NOMO-1 (cell line): ENCODE results near the gene BANP.
"Not testable (repeated sequence)": the region's sequence is repeated elsewhere in the genome, so short reads cannot be mapped to it uniquely, and the experiment has no call there.

ENCODE experiments used
- DNase-seq, 2 experiments: peaks; one replicate each; lab custom pipeline; 2025; ENCODE audit not compliant: unreplicated experiment in 2 of 2; lab: John Stamatoyannopoulos, UW

The BANP gene, protein sequence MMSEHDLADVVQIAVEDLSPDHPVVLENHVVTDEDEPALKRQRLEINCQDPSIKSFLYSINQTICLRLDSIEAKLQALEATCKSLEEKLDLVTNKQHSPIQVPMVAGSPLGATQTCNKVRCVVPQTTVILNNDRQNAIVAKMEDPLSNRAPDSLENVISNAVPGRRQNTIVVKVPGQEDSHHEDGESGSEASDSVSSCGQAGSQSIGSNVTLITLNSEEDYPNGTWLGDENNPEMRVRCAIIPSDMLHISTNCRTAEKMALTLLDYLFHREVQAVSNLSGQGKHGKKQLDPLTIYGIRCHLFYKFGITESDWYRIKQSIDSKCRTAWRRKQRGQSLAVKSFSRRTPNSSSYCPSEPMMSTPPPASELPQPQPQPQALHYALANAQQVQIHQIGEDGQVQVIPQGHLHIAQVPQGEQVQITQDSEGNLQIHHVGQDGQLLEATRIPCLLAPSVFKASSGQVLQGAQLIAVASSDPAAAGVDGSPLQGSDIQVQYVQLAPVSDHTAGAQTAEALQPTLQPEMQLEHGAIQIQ

DNA sequence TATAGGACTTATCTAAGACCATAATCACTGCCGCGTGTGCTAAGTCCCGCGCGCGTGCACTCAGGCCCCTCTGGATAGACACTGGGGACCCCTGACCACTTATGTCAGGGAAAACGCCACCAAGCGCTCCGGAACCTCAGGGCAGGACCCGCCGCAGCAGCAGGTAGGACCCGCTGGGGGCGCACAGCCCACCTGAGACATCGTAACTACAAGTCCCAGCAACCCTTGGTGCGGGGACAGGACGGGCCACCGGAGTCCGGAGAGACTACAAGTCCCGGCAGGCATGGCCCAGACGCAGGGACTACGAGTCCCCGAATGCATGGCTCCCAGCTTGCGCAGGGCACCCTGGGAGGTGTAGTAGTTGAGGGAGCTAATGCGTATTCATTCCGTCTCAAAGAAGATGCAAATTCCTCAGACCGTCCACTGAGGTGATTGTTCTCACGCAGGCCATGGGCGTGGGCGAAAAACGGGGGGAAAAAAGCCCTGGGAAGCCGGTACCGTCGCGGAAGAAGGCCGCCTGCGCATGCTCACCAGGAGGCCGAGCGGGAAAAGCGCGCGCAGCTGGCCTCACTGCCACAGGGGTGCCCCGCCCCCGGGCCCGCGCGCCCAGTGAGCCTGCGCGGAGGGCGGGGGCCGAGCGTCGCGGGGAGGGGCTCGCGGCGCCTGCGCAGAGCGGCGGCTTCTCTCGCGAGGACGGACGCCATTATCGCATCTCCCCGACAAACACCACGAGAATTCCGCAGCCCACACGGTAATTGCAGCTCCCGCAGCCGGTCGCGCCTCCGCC, at the start of gene BANP:
Gene BANP, plus strand, starts transcription at position 670 of the 787 bp plus-strand sequence. CDS start 23,682 bp downstream, outside the sequence.
- DNase-seq: peak; percentile 95 to 97

DNA sequence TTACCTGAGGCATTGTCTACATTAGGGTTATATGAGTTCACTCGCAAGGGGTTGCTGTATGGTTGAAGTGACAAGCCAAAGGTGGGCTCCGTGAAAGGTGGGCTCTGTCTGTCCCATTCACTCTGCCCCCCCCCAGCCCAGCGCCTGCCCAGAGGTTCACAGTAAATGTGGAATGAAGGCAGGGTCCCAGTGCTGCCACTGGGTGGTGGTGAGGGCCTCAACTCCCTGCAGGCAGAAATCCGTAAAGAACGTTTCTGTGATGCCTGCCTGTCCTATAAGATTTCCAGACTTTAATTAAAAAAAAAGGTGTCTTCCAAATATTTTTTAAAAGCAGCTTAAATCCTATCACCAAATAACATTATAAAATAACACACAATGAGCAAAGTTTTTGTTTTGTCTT, 46.3 kb upstream of the BANP start:
- not testable (repeated sequence) for DNase-seq

DNA sequence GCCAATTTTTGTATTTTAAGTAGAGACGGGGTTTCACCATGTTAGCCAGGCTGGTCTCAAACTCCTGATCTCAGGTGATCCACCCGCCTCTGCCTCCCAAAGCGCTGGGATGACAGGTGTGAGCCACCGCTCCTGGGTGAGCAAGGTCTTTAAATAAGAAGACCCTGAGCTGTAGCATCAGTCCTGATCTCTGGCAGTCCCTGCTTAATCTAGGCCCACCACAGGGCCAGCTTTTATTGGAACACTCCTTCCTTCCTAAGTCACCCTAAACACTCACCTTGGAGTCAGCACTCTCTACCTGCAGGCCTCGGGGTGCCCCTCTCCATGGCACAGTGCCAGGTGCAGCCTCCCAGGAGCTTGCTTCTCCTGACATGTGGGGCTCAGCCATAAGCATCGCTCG, 45.7 kb upstream of the BANP start:
- not testable (repeated sequence) for DNase-seq

DNA sequence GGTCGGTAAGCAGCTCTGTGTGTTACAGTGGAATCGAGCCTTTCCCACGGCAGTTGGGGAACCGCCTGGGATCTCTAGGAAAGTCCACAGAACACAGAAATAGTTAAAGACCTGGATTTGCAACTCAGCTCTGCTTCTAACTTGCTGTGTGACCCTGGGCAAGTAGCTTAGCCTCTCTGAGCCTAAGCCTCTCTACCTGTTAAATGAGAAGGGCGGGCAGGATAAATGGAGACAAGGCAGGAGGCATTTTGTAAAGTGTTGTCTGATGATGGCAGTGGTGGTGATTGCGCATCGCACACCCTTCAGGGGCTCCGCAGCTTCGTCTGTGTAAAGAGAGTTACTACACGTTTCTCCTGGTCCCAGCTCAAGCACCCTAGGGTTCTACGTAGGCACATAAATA, 43.1 kb upstream of the BANP start:
- DNase-seq: not testable (repeated sequence)

DNA sequence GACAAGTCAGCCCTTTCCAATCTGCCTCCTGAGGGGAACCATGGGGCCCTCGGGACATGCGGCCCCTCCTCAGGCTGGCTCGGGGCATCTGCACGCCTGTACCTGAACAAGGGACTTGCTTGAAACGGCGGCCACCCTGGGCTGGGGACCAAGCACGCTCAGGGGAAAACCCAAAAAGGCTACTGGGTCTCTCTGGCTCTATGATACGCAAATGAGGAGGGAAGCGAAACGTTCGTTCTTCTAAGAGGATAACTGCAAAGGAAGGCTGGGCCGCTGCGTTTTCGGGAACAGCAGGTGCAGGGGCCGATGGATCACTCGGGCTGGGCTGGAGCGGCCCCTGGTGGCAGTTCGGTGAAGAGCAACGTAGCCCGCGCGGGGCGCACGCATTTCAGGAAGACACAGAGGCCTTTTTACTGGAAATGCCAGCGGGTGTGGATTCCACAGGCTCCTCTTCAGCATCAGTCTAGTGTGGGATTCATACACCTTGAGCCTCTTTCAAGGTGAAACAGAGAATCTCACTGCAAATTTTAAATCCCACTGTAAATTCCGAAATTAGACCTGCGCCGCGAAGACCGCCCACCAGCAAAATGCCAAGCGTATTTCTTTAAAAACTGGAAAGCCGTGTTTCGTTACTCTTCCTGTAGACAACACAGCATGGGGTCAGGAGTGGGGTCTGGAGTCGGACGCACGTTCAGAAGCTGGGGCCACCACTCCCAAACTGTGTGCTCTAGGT, 41.9 kb upstream of the BANP start:
- peak; percentile 42 to 65 for DNase-seq

DNA sequence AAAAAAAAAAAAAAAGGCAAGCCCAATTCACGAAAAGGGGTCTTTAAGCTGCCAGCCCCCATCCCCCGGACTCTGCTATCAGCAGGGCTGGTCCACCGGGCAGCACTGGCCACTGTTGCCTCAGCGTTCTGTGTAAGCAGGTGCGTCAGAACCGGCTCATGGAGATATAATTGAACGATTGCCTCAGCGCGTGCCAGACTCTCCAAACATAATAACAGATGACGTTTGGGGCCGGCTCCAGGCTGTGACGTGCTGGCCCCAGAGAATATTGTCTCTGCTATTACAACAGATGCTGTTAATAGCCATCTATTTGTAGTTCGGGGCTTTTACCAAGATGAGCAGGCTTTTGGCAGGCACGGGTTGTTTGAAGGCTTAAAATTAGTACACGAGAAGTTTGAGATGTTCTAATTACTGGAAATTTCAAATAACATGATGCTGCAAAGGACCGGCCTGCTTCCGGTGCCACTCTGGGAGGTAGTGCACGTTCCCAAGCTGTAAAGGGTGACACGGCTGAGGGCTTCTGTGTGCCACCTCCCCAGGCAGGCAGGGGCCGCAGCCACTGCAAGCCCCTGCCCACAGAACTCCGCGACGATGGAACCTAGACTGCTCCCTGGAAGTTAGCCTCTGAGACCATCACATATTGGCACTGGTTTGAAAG, 40.0 kb upstream of the BANP start:
- DNase-seq: not testable (repeated sequence)

DNA sequence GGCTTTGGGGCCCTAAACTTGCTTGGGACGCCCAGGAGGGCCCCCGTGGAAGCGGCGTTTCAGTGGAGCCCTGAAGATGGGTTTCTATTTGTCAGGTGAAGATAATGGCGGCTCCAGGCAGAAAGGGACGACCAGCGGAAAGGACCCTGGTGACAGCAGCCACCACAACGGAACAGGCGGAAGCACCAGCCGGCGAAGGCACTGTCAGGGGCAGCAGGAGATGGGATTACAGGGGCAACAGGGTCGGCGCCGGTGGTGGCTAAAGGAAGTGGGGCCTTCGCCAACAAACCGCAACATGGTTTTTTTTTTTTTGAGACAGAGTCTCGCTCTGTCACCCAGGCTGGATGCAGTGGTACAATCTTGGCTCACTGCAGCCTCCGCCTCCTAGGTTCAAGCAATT, 38.5 kb upstream of the BANP start:
- DNase-seq: not testable (repeated sequence)

DNA sequence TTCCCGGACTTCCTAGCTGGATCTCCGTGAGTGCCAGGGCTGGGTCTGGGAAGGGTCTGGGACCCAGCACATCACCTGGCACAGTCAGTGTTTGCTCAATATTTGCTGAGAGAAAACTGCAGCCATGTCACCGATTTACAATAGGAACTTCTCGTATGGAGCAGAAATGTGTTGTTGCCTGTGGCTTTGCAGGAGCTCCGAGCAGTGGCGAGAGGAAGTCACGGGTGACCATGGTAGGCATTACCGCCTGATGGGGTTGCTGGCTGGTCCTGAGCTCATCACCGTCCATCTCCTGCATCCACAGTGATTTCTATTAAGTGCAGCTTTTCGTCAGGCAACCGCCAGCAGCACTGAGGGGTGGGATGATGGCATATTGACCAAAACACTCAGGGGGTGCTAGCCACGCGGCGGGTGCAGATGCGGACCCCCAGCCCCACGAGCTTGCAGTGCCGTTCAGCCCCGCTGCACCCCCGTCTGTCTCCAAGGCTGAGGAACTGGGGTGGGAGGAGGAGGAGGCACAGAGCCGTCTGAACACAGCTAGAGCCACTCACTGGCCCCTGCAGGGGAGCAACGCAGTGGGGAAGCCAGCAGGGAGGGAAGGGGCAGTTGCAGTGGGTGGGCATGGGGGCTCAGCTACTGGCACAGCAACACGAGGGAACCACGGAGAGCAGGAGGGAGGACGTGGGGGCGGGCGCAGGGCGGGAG, 37.1 kb upstream of the BANP start:
- DNase-seq: not testable (repeated sequence)

DNA sequence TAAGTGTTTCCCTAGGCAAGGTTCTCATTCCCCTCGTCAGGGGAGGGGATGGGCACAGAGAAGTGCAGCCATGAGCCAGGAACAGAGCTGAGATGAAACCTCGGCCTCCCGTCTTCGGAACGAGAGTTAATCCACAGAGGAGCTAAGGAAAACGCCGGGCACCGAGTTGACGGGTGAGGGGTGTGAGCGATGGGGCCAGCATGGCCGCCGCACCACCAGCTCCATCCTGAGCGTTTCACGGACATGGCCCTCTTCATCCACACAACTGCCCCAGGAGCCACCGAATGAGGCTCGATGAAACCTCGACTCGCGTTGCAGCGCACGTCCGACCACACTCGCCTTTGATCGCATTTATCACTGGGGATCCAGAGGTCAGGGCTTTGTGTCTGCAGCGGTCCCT, 36.4 kb upstream of the BANP start:
- no peak for DNase-seq

DNA sequence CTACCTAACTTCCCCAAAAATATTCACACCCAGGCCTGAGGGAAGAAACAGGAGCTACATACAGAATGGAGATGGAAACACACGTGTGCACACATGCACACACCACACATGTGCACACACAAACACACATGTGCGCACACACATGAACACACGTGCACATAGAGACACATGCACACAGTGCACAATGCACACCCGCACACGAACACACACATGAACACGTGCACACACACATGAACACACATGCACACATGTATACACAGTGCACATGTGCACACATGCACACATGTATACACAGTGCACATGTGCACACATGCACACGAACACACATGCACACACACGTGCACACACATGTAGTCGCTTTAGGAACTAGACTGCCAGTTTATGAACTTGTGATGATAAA, 33.7 kb upstream of the BANP start:
- DNase-seq: no peak

DNA sequence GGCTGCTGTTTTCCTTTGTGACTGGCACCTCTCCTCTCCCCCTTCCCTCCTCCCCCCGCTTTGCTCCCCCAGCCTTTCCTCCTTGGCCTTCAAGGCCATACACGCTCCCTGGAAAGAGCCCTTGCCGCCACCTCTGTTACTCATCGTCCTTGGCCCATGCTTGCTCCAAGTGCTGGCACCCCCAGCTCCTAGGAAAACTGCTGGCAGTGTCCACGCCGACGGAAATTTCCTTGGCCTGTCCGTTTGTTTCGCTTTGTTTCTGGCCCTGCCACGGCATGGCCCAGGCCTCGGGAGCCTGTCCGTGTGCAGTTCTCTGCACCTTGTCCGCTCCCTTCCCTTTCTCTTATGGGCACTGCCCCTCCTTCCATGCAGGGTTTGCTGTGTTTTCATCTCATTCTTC, 32.9 kb upstream of the BANP start:
- no peak for DNase-seq

DNA sequence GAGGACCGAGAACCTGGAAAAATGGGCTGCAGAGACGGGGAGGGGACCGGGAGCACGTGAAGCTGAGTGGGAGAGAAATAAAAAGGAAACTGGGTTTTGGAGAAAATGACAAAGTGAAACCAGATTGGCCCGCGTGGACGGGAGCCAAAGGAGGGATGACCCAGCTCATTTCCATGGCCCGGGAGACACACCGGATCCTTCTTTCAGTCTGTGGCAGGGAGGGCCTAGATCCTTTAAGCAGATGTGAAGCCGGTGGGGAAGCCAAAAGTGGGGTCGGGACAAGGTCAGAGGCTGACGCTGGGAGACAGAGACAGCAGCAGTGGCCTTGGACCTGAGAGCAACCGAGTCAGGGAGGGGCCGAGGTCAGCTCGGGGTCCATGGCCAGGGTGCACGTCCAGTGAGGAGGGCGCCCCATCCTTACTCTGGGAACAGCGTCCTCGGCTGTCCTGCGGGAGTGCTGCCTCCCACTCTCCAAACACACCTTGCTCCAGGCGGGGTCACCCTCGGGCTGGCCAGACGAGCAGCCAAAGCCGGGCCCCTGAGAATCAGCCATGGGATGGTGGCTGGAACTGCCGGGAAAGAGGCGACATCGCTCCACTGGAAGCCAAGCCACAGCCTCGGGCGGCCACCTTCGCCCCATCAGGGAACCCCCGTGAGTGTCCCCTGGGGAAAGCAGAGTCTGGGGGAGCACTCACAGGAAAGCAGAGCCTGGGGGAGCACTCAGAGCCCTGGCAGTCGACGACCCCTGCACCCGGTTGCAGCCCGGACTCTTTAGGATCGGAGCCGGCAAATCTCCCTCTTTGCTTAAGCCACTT, 32.2 kb upstream of the BANP start:
- DNase-seq: no peak

DNA sequence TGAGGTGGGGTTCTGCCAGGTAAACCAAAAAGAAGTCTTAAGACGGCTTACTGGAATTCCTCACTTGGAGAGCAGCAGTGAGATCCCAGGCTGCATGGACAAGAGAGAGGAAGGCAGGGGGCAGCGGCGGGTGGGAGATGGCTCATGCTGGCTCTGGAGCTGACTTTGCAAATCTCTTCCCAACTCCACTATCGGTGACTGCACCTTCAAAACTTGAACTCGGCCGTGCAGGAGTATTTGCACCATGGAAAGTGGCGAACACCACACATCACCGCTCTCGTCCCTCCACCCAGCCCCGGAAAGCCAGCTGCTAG, 31.6 kb upstream of the BANP start:
- DNase-seq: no peak

DNA sequence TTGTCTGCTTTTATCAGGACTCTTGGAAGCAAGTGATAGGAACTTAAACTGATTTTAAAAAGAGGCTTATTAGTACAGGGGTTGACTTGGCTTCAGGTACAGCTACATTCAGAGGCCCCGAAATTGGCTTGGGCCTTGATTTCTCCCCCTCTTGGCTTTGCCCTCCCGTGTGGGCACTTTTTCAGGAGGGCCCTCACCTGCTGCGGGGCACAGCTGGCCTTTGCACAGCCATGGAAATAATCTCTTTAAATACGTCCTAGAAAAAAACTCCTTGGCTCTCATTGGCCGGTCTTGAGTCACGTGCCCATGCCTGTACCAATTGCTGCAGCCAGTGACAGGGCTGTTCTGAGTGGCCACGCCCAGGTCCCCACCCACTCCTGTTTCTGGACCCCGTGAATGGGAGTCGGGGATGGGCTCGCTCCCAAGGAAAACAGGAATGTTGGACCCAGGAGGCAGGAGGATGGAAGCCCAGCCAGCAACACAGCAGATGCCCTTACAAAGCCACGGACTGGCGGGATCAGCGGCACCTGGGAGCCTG, 29.9 kb upstream of the BANP start:
- DNase-seq: no peak

DNA sequence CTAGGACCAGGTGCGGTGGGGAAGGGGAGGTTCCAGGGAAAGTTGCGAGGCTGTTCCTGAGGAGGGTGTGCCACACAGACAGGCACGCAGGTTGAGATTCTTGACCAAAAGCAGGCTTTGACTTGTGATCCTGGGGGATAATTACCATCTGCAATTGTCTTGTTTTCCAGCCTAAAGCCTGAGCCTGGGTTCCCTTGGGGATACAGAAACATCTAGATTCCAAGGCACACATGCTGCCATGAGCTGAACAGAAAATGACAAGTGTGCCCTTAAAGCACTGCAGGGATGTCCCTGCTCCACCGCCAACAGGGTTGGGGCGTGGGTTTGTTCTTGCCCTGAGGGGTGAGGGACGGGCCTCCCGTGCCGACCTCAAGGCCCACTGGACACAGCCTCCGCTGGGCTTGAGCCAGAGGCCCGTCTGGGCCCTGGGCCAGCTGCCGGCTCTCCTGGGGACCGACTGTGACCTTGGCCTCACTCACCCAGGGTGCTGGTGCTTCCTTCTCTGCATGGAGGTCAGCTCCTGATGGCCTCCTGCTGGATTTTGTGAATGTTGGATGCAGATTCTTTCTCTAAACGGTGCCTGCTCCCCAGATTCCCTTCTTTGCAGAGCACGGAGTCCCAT, 28.9 kb upstream of the BANP start:
- no peak for DNase-seq

DNA sequence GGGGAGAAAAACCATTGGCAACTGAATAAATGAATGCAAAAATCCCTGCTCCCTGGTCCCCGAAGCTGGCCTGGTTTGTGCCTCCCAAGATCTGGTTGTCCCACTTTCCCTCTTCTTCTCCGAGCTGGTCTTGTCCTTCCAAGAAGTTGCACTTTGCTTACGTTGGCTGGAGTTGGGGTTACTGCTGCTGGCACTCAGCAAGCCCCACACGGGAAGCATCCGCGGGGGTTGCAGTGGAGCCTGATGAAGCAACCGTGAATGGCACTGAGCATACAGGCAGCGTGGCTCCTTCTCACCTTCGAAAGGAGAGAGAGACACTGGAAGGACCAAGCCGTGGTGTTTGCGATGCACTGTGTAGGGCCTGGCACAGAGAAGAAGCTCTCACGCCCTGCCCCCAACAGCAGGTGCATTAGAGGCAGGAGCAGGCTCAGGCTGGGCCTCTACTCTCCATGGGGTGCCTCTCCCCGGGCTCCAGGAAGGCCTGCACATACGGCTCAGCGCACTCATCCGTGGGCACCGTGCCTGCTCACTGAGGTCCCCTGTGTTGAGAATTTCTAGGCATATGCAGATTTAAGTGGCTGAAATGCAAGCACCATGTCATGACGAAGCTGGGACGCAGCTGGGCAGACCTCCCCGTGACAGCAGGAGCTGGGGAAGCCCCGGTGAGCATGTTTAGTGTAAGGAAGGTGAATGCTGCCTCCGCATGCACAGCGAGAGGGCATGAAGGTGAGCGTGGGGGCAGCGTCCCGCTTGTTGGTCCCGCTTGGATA, 27.0 kb upstream of the BANP start:
- no peak for DNase-seq

DNA sequence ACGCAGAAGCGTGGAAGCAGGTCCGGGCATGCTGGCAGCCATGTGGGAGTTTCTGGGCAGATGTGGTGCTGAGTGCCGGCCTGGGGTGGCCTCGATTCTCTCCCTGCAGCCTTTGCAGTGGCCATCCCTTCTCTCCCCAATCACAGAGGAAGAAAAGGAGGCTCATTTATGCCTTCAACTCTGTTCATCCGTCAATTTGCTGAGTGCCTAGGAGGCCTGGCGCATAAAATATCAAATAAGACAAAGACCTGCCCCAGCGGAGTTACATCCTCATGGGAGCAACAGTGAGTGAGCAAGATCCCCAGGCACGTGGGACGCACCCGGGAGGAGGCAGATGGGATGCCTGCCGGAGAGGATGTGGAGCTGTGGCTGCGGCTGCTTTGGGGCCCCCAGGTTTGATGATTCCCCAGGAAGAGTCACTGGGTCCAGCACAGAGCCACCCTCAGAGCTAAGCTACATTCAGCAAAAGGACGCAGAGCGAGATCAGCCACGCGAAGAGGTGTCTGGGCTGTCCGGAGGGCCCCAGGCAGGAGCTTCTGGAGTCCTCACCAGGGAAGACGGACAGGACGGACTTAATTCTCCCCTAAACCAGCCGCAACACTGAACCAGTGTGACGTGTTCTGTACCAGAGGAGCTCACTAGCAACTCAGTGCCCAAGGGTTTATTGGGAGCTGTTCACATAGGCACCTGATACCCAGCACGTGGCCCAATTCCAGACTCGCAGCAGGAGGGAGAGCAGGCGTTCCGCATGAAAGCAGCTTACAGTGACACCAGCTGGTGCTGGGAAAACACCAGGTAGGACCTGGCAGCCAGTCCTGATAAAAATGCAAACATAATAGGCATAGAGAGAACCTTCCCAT, 26.2 kb upstream of the BANP start:
- DNase-seq: no peak
